ENCODE data around the gene DOCK11.
"Not testable (repeated sequence)": the region's sequence is repeated elsewhere in the genome, so short reads cannot be mapped to it uniquely, and the experiment has no call there.

DNA sequence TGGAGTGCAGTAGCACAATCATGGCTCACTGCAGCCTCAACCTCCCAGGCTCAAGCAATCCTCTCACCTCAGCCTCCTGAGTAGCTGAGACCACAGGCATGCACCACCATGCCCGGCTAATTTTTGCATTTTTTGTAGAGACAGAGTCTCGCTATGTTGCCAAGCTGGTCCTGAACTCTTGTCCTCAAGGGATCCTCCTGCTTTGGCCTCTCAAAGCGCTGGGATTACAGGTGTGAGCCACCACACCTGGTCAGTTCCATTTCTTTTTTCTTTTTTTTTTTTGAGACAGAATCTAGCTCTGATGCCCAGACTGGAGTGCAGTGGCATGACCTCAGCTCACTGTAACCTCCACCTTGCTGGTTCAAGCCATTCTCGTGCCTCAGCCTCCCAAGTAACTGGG, 13.2 kb upstream of the DOCK11 start:
- TF ChIP-seq, protein P1, sequence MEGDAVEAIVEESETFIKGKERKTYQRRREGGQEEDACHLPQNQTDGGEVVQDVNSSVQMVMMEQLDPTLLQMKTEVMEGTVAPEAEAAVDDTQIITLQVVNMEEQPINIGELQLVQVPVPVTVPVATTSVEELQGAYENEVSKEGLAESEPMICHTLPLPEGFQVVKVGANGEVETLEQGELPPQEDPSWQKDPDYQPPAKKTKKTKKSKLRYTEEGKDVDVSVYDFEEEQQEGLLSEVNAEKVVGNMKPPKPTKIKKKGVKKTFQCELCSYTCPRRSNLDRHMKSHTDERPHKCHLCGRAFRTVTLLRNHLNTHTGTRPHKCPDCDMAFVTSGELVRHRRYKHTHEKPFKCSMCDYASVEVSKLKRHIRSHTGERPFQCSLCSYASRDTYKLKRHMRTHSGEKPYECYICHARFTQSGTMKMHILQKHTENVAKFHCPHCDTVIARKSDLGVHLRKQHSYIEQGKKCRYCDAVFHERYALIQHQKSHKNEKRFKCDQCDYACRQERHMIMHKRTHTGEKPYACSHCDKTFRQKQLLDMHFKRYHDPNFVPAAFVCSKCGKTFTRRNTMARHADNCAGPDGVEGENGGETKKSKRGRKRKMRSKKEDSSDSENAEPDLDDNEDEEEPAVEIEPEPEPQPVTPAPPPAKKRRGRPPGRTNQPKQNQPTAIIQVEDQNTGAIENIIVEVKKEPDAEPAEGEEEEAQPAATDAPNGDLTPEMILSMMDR (conservative IDR thresholded peaks at IDR 0.05; ENCODE audit: low read depth, low read length), result not testable (repeated sequence)
- TF ChIP-seq EZH2 (IDR thresholded peaks at IDR 0.05; ENCODE audit: borderline replicate concordance, low read depth, low read length, poor library complexity, severe bottlenecking), result not testable (repeated sequence)
